Frontal cortex (tissue), 4 donors: ENCODE data around the gene SMIM24. TPM values are rescaled to one million over a fixed set of nuclear protein-coding genes. Genes with fewer than 3 reads are reported as not detected.
A peak's percentile ranks its signal among the peaks of the same experiment; 100 is the strongest.
"Not testable (repeated sequence)": the region's sequence is repeated elsewhere in the genome, so short reads cannot be mapped to it uniquely, and the experiment has no call there.

Experiments used
- DNase-seq, 2 donors: peaks; one replicate each; pipeline ENCODE4 v3.0.0; 2012; ENCODE audit warnings: low spot score in 2 of 2
- FAIRE-seq: peaks from 2 replicates; lab custom pipeline; 2012; peaks lifted over from hg19 to GRCh38; lab: Jason Lieb, UNC
- total RNA-seq: library from RNA; depleted of rRNA; stranded (reverse); fragments of >200 nt; gene quantifications from one replicate; pipeline ENCODE4 v1.2.3, GENCODE V29; 2014
- donor health status: control.
- donor health status: control.
- donor health status: control.

The SMIM24 gene
- total RNA-seq, 1 donor from 2014 or later: not detected

DNA sequence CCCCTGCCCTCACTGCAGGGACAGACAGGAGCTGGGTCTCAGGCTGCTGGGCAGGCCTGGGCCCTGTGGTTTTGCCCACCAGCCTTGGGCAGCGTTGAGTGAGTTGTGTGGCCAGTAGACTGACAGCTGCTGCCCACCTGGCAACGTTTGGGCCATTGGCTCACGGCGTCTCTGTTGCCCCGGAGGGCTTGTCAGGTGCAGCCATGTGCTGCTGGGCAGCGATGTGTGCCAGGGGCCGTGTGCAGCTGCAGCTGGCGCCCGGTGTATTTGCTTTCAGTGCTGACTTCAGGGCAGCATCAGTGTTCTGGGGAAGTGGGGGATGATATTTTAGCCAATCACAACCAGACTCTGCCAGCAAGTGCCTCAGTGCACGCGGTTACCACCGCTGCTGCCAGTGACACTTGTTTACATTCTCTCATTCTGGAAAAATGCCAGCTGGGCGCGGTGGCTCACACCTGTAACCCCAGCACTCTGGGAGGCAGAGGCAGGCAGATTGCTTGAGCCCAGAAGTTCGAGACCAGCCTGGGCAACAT, 36.4 kb upstream of the SMIM24 start:
- no peak for FAIRE-seq
- no peak for DNase-seq

DNA sequence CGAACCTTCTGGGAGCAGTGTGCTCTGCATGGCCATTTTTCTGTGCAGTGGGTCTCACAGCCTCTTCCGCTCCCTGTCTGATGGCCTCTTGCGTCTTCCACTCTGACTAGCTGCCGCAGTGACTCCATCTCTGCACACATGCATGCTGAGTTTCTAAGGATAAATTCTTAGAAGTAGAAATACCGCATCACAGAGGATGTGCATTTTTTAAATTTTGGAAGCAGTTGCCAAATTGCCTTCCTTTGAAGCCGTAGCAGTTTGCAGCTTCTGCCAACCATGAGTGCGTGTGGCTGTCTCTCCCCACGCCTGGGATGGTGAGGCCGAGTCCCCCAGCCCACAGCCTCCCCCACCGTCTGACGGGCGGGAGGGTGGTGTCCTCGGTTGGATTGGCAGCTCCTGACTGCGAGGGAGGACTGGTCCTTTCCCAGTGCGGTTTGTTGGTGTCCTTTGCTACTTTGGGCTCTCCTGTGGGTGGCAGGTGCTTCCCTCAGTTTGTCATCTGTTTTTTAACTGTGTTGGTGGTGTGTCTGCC, 35.6 kb upstream of the SMIM24 start:
- no peak for DNase-seq
- no peak for FAIRE-seq

- DNase-seq: no peak
- FAIRE-seq: no peak
These were observed 34.6 kb upstream of the SMIM24 start for GRCh38 chr19:3514930-3515329.

DNA sequence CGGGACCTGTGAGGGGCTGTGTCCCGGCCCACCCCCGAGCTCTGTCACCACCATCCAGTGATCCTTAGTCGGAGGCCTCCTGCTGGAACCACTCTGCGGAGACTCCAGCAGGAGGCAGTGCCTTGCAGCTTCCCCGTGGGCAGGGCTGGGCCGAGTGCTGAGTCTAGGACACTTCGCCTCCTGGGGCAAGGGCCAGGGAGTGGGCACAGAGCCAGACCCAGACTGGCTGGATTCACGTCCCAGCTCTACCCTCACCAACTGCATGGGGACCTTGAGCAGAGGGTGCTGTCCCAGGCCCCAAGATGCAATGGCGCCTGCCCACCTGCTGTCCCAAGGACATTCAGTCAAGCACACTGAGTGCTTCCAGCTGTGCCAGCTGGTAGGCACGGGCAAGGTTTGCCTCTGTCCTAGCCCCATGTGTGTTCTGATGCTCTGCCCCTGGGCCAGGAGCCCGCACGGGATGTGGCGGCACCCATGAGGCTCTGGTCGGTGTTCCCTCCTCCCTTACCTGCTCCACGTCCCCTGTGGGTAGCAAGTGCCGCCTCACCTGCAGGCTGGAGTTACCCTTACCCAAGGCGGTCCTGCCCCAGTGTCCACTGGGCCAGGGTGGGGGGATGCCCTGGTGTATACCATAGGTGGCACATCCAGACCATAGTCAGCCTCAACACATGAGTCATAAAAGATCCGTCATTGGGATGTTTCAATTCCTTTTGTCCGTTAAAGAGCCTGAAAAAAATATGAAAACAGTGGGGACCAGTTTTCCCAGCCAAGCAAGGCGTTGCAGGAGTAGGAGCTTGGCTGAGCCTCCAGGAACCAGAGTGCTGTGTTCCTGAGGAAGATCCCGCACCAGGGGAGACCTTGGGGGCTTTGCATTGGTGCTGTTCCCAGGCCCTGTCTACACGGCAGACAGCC, 33.2 kb upstream of the SMIM24 start:
- DNase-seq: no peak
- FAIRE-seq: no peak

GRCh38 chr19:3512562-3513228, 32.4 kb upstream of the SMIM24 start:
- FAIRE-seq (no peak), DNase-seq (no peak)

GRCh38 chr19:3511506-3512251, 31.4 kb upstream of the SMIM24 start:
- FAIRE-seq: no peak
- no peak for DNase-seq

DNA sequence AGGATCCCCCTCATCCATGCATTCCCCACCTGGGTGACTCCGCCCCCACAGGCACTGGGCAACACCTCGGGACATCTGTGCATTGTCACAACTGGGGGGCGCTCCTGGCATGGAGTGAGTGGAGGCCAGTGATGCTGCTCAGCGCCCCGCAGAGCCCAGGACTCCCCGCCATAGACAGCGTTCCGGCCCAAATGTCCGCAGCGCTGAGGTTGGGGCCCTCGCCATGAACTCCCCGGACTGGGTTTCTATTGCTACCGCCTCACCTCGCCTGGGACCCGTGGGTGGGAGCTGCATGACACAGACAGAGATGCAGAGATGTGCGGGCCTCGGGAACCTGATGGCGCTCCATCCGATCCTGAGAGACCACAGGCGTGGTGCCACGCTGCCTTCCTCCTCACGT, 30.4 kb upstream of the SMIM24 start:
- DNase-seq (no peak), FAIRE-seq (no peak)

GRCh38 chr19:3509566-3509989, 29.3 kb upstream of the SMIM24 start:
- FAIRE-seq (no peak), DNase-seq (no peak)

DNA sequence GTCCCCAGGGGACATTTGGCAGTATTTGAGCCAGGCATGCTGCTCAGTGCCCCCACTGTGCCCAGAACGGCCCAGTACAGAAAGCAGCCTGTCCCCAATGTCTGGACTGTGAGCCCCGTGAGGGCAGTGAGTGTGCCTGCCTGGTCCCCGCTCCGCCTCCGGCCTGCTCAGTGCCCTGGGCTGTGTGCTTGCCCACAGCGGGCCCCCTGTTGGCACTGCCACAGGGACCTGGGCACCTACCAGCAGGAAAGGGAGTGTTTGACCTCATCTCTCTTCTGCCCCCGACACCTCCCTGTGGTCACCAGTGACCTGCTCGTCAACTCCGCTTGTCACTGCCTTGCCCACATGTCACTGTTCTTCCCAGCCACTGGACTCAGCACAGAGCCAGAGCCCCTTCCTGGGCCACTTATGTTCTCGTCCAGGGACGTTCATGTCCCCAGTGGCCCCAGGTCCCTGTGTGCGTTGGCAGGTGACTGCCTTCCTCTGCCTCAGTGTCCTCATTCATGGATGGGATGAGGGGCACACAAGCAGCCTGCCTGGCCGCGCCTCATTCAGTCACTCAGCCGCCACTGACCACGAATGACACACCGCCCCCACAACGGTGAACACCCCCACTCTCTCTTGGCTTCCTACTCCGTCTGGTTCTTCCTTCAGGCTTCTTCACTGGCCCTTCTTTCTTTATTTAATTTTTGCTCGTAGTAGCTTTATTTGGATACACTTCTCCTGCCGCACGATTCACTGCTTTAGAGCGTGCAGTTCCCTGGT, 28.6 kb upstream of the SMIM24 start:
- FAIRE-seq (no peak), DNase-seq (no peak)

- FAIRE-seq, DNase-seq: not testable (repeated sequence)
These were observed 27.9 kb upstream of the SMIM24 start for GRCh38 chr19:3508121-3508661.

DNA sequence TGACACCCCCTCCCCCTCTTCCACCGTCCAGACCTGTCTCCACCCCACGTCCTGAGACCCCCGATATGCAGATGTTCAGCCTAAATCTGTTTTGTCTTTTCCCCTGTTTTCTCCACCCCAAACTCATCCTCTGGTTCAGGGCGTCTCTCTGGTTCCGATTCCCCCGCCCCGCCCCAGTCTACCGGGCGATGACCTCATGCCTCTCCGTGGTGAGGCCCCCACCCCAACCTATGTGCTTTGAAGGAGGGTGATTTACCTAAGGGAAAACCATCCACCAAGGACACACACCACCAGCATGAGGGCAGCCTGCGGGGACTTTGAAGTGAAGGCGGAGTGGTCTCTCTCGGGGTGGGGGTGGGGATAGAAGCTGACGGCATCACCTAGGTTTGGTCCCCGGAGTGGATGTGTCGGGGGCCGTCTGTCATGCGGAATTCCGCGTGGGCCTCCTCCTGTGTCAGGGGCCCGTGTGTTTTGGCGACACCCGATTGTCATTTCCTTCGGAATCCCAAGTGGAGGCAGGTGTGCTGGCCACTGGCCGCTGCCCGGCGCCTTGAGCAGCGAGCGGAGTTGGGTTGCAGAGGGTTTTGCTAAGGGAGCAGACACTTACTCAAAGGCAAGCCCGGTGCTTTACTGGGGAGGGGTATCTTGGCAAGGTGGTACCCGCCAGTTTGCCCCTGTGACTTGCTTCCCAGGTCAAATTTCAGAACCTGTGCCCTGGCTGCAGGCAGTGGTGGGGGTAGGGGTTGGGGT, 27.2 kb upstream of the SMIM24 start:
- DNase-seq (peak in 1 of 2 donors; percentile 65), FAIRE-seq (no peak)

DNA sequence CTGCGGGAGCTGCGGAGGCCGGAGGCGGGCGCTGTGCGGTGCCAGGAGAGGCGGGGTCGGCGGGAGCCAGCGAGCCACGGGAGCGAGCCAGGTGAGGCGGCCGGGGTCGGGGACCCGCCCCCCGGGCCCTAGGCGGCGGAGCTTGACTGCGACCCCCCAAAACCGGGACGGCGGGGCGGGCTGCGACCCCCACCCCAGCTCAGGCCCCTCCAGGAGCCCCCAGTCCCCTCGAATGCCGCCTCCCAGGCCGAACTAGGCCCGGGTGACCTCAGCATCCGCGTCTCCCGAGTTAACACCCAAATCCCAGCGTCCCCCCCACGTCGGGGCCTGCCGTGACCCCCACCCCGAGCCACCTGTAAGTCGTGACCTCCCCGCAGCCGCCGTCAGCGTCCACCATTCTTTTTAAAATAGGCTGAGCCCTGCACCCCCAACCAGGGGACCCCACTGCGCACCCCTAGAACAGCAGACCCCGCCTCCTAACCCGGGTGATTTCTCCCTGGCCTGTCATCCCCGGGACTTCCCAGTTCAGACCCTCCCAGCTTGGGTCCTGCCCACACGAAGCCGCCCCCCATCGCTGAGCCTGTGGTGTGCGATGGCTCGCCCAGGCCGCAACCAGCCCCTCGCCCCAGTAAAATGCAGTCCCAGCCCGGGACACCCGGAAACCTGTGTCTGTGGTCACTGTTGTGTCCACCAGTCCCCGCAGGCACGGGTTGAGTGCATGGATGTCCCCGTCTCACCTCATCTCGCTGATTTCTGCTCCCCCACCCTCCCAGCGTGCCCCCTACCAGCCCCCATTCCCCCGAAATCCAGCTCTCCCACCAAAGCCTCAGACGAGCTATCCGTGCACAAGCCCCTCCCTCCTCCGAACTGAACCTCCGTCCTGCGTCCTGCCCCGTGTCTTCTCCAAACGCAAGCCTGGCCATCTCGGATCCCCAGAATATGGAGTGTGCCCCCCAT, 26.3 kb upstream of the SMIM24 start:
- DNase-seq (no peak), FAIRE-seq (no peak)

GRCh38 chr19:3505598-3506383, 25.5 kb upstream of the SMIM24 start, which contains the start of gene FZR1:
FZR1 (plus strand) TSS chr19:3506311; CDS start chr19:3522990, 16,679 bp downstream.
- FAIRE-seq (no peak), DNase-seq (peak; percentile 99 to 100)

DNA sequence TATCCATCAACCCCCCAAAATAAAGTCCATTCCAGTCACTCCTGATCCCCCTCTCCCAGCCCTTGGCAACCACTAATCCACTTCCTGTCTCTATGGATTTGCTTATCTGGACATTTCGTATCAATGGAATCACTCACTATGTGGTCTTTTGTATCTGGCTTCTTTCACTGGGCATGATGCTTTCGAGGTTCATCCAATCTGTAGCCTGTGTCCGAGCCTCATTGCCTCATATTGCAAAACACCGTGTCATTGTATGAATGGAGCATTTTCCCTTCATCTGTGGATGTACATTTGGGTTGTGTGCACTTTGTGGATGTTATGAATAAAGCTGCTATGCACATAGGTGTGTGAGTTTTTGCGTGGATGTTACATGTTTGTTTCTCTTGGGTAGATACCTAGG, 24.4 kb upstream of the SMIM24 start:
- no peak for DNase-seq

GRCh38 chr19:3503036-3503572, 22.8 kb upstream of the SMIM24 start:
- FAIRE-seq: no peak
- no peak for DNase-seq

More for the DNA sequence above, 24.4 kb upstream of the SMIM24 start:
- no peak for FAIRE-seq

GRCh38 chr19:3501780-3502179, 21.5 kb upstream of the SMIM24 start:
- FAIRE-seq (no peak), DNase-seq (no peak)
